GM18951 (cell line): ENCODE data around the gene FETUB.

ENCODE experiments used
- POLR2A ChIP-seq: IDR thresholded peaks from 4 replicates; pipeline ENCODE4 v1.6.1; 2011; ENCODE audit warnings: mild to moderate bottlenecking; ENCODE audit not compliant: insufficient read length, insufficient read depth; ENCODE audit errors: extremely low read depth
- in situ Hi-C: fragments of 300-500 bp; cut with MboI; formaldehyde crosslinking; loops from one replicate; pipeline ENCODE4 v1.12.0; 2022; ENCODE audit warnings: low sequenced_read_pairs, mixed read lengths, inconsistent platforms; ENCODE audit not compliant: unreplicated experiment

The FETUB gene

GRCh38 chr3:186653080-186653707 lies 13.0 kb downstream of the FETUB start:
- TF ChIP-seq POLR2A = no peak
- in situ Hi-C loops = no loop called here

- TF ChIP-seq POLR2A = no peak
- in situ Hi-C loops = no loop called here
Observed at GRCh38 chr3:186653984-186654383, 13.8 kb downstream of the FETUB start.

- no peak for TF ChIP-seq POLR2A
- in situ Hi-C loops = no loop called here
Observed at GRCh38 chr3:186663361-186664118, 23.3 kb downstream of the FETUB start.

GRCh38 chr3:186664119-186664495 lies 23.9 kb downstream of the FETUB start:
- in situ Hi-C loops = no loop called here
- no peak for TF ChIP-seq POLR2A

- TF ChIP-seq POLR2A = no peak
- in situ Hi-C loops = no loop called here
Observed at GRCh38 chr3:186664506-186664905, 24.3 kb downstream of the FETUB start.

GRCh38 chr3:186665625-186666188 lies 25.5 kb downstream of the FETUB start, which contains the start of gene HRG:
Gene HRG (plus strand): TSS chr3:186666014. CDS start chr3:186666032, 18 bp downstream.
- TF ChIP-seq POLR2A = no peak
- in situ Hi-C loops = no loop called here

- in situ Hi-C loops = no loop called here
Observed at GRCh38 chr3:186668426-186668825, 28.2 kb downstream of the FETUB start.

GRCh38 chr3:186669378-186670084 lies 29.3 kb downstream of the FETUB start:
- in situ Hi-C loops = no loop called here

More at GRCh38 chr3:186668426-186668825, 28.2 kb downstream of the FETUB start:
- no peak for TF ChIP-seq POLR2A

GRCh38 chr3:186670155-186670554 lies 30.0 kb downstream of the FETUB start:
- TF ChIP-seq POLR2A = no peak

More at GRCh38 chr3:186669378-186670084, 29.3 kb downstream of the FETUB start:
- no peak for TF ChIP-seq POLR2A

GRCh38 chr3:186671051-186671450 lies 30.9 kb downstream of the FETUB start:
- TF ChIP-seq POLR2A = no peak
- in situ Hi-C loops = no loop called here

More at GRCh38 chr3:186670155-186670554, 30.0 kb downstream of the FETUB start:
- in situ Hi-C loops = no loop called here

- in situ Hi-C loops = no loop called here
- TF ChIP-seq POLR2A = no peak
Observed at GRCh38 chr3:186678604-186679003, 38.4 kb downstream of the FETUB start.

- in situ Hi-C loops = no loop called here
Observed at GRCh38 chr3:186679151-186679550, 39.0 kb downstream of the FETUB start.

GRCh38 chr3:186680869-186681268 lies 40.7 kb downstream of the FETUB start:
- no peak for TF ChIP-seq POLR2A
- in situ Hi-C loops = no loop called here

More at GRCh38 chr3:186679151-186679550, 39.0 kb downstream of the FETUB start:
- no peak for TF ChIP-seq POLR2A
